Esophagus (tissue), 2 donors: ENCODE measurements around the gene RWDD1. TPM values are rescaled to one million over a fixed set of nuclear protein-coding genes. Genes with fewer than 3 reads are reported as not detected.

Experiments used
- H3K27ac ChIP-seq, 2 donors: one replicate each; pipeline ENCODE4 v1.5.1; 2013; ENCODE audit warnings: low read depth in 2 of 2, mild to moderate bottlenecking in 2 of 2, inconsistent platforms in 1 of 2, low read length in 1 of 2, moderate library complexity in 1 of 2
- H3K27me3 ChIP-seq, 2 donors: one replicate each; pipeline ENCODE4 v1.6.1; 2013; ENCODE audit warnings: low read length in 2 of 2, control low read depth in 1 of 2, mild to moderate bottlenecking in 1 of 2; ENCODE audit not compliant: insufficient read depth in 2 of 2, control insufficient read depth in 1 of 2
- H3K36me3 ChIP-seq, 2 donors: one replicate each; pipeline ENCODE4 v1.6.1; 2013; ENCODE audit warnings: low read length in 1 of 2; ENCODE audit not compliant: control insufficient read depth in 2 of 2, insufficient read depth in 2 of 2
- H3K4me1 ChIP-seq, 2 donors: one replicate each; pipeline ENCODE4 v1.6.1; 2013; ENCODE audit warnings: low read length in 1 of 2; ENCODE audit not compliant: control insufficient read depth in 2 of 2, insufficient read depth in 2 of 2
- H3K4me3 ChIP-seq, 2 donors: one replicate each; pipeline ENCODE4 v1.5.1; 2013; ENCODE audit warnings: low read length in 2 of 2, mild to moderate bottlenecking in 2 of 2, low read depth in 1 of 2, moderate library complexity in 1 of 2
- H3K9me3 ChIP-seq, 2 donors: one replicate each; pipeline ENCODE4 v1.6.1; 2013; ENCODE audit warnings: mild to moderate bottlenecking in 2 of 2, low read depth in 1 of 2, low read length in 1 of 2, moderate library complexity in 1 of 2; ENCODE audit not compliant: control insufficient read depth in 2 of 2, insufficient read depth in 1 of 2
- WGBS, 2 donors: extraction: QIAGEN DNeasy Blood & Tissue Kit; methylation state at CpG; one replicate each; pipeline ENCODE4 v1.1.7; 2013; 5-methylcytosine and 5-hydroxymethylcytosine counted together
- polyA plus RNA-seq, 2 donors: library from polyadenylated mRNA; stranded (reverse); fragments of 200-250 nt; gene quantifications; one replicate each; pipeline ENCODE4 v1.2.3, GENCODE V29; 2013
- donor health status: healthy with polysubstance abuse.
- donor health status: Bipolar disorder and iron deficiency.

The RWDD1 gene, protein sequence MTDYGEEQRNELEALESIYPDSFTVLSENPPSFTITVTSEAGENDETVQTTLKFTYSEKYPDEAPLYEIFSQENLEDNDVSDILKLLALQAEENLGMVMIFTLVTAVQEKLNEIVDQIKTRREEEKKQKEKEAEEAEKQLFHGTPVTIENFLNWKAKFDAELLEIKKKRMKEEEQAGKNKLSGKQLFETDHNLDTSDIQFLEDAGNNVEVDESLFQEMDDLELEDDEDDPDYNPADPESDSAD
- 10 to 100 TPM; 32.5 to 45.3 TPM for polyA plus RNA-seq

DNA sequence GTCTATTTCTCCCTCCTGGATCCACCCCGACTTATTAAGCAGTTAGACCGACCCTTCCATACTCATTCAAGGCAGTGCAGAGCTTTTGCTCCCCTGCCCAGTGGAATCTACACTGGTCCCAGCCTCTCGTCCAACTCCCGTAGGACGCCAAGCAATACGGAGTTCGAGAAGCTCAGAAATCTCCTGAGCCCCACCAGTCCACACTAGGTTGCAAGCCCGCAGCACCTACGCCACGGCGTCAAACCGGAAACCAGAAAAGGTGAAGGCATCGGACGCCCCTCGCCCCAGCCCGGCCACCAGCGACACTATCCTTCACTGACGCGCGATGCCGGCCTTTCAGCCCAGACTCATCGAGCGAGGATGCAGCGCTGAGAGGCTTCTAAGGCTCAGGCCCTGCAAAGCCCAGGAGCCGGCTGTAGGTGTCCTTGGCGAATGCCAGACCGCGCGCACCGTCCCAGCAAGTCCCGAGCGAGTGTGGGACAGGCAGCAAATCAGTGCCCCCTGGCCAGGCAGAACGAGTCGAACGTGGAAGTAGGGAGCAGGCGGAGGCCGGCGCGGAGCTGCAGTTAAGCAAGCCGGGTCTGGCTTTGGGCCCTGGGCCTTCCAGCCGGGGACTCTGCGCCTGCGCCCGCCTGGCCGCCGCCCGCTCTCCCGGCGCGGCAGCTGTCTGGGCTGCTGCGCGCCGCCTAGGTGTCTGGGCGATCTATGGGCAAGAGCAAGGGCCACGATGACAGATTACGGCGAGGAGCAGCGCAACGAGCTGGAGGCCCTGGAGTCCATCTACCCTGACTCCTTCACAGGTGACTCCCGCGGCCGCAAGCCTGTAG, at the start of gene RWDD1:
Gene RWDD1, plus strand, starts transcription at position 649 of the 827 bp plus-strand sequence. Its CDS starts 79 bp downstream, at position 728.
- H3K36me3 ChIP-seq, result no peaks in the 10 kb centered on the region
- H3K27me3 ChIP-seq, result no peaks in the 10 kb centered on the region
- 0% methylated on average over 62 of the region's 62 CpGs for WGBS, 2 donors
- peaks cover 0 to 2% of the 10 kb centered on the region in 2 donors for H3K4me1 ChIP-seq
- H3K9me3 ChIP-seq, result no peaks in the 10 kb centered on the region
- peak within 1 kb of the TSS; percentile 83 to 92 for H3K4me3 ChIP-seq
- peak within 1 kb of the TSS; percentile 86 to 99 for H3K27ac ChIP-seq

GRCh38 chr6:116522896-116523295, 48.4 kb upstream of the RWDD1 start:
- WGBS, 2 donors, result 88 to 95% methylated on average over 2 of the region's 2 CpGs
- Histone ChIP-seq H3K27me3 (no peaks in the 10 kb centered on the region), H3K36me3 (no peaks in the 10 kb centered on the region), H3K27ac (no peak overlapping the region), H3K9me3 (no peaks in the 10 kb centered on the region), H3K4me1 (no peaks in the 10 kb centered on the region), H3K4me3 (no peak overlapping the region)

GRCh38 chr6:116524236-116524635, 47.1 kb upstream of the RWDD1 start:
- Histone ChIP-seq H3K4me1 (no peaks in the 10 kb centered on the region), H3K9me3 (no peaks in the 10 kb centered on the region)
- WGBS, 2 donors, result 85% methylated on average over 2 of the region's 2 CpGs

DNA sequence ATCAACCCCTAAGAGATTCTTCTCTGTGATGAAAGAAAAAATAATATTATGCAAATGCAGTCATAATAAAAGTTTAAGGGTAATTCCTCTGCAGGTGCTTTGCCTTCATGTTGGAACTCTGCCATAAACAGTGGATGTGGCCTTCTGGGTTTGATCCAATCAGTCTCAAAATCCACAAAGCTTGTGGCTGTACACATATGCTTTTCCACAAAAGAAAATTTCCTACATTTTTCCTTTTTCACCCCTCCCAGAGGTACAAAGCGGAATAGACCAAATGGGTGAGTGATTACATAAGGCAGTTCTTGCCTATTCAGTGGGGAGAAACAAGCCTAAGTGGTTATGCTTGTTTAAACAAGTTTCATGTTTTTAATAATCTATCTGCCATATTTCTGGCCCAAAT, 43.2 kb upstream of the RWDD1 start:
- Histone ChIP-seq H3K27ac (no peak overlapping the region), H3K4me1 (no peaks in the 10 kb centered on the region), H3K36me3 (no peaks in the 10 kb centered on the region), H3K4me3 (no peak overlapping the region), H3K27me3 (no peaks in the 10 kb centered on the region), H3K9me3 (no peaks in the 10 kb centered on the region)
- WGBS, 2 donors, result 53 to 64% methylated on average over 1 of the region's 1 CpG

More at GRCh38 chr6:116524236-116524635, 47.1 kb upstream of the RWDD1 start:
- no peaks in the 10 kb centered on the region for H3K27me3 ChIP-seq
- no peak overlapping the region for H3K4me3 ChIP-seq
- H3K27ac ChIP-seq, result no peak overlapping the region
- H3K36me3 ChIP-seq, result no peaks in the 10 kb centered on the region

- H3K9me3 ChIP-seq, result no peaks in the 10 kb centered on the region
- no peak overlapping the region for H3K27ac ChIP-seq
- no peaks in the 10 kb centered on the region for H3K36me3 ChIP-seq
- H3K4me1 ChIP-seq, result no peaks in the 10 kb centered on the region
- no peak overlapping the region for H3K4me3 ChIP-seq
- 61 to 62% methylated on average over 3 of the region's 3 CpGs for WGBS, 2 donors
- no peaks in the 10 kb centered on the region for H3K27me3 ChIP-seq
Measured at GRCh38 chr6:116528780-116529179, 42.5 kb upstream of the RWDD1 start.

- H3K4me1 ChIP-seq, result no peaks in the 10 kb centered on the region
- H3K27ac ChIP-seq, result no peak overlapping the region
- H3K4me3 ChIP-seq, result no peak overlapping the region
- no peaks in the 10 kb centered on the region for H3K27me3 ChIP-seq
- WGBS, 2 donors, result 82 to 87% methylated on average over 3 of the region's 3 CpGs
- no peaks in the 10 kb centered on the region for H3K9me3 ChIP-seq
- H3K36me3 ChIP-seq, result no peaks in the 10 kb centered on the region
Measured at GRCh38 chr6:116529466-116530290, 41.6 kb upstream of the RWDD1 start.

GRCh38 chr6:116530436-116530835, 40.9 kb upstream of the RWDD1 start:
- H3K27ac ChIP-seq, result no peak overlapping the region
- 68 to 72% methylated on average over 2 of the region's 2 CpGs for WGBS, 2 donors

GRCh38 chr6:116531675-116532570, 39.4 kb upstream of the RWDD1 start:
- Histone ChIP-seq H3K4me3 (no peak overlapping the region), H3K27me3 (no peaks in the 10 kb centered on the region), H3K4me1 (no peaks in the 10 kb centered on the region), H3K36me3 (no peaks in the 10 kb centered on the region), H3K9me3 (no peaks in the 10 kb centered on the region), H3K27ac (no peak overlapping the region)
- WGBS, 2 donors, result 74 to 82% methylated on average over 12 of the region's 12 CpGs

More at GRCh38 chr6:116530436-116530835, 40.9 kb upstream of the RWDD1 start:
- Histone ChIP-seq H3K4me1 (no peaks in the 10 kb centered on the region), H3K27me3 (no peaks in the 10 kb centered on the region), H3K9me3 (no peaks in the 10 kb centered on the region), H3K36me3 (no peaks in the 10 kb centered on the region), H3K4me3 (no peak overlapping the region)
